ENCODE results near the gene HOXD11. TPM values are rescaled to one million over a fixed set of nuclear protein-coding genes. Genes with fewer than 3 reads are reported as not detected.

The HOXD11 gene
- total and polyA plus RNA-seq, 2 of the 4 experiments (the other 2 are of a cell fraction): not detected

DNA sequence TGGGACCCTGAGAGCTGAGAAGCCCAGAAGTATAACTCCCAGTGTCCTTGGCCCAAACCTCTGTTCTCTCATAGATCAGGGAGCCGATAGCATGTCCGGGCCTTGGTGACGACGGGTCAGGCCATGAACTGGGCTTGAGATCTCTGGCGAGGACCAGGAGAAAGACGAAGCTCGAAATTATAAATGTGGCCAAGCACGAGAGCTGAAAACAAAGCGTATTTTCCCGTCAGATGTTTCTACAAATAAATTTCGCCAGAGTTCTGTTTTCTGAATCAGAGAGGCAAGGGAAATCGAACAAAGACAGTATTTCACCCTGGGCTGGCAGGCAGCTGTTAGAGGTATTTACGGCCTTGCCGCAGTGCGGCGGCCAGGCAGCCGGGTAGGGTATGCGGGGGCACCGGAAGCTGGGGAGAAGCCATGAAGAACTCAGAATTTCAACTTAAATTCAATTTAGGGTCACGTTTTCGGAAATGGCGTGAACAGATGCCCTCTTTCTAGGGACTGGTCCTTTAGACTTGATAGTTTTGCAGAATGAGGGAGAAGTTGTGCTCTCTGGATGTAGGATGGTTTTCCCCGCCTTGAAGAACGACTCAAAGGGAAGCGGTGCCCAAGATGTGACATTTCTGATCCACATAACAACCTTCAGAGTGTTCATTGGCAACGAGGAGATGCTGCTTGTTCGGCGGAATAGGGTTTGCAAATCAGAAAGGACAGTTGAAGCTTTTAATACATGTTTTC lies 32.0 kb downstream of the HOXD11 start:
- no peak overlapping the region for H2BK15ac ChIP-seq (ENCODE audit: low read depth, low read length)
- no peak overlapping the region for H2AK5ac ChIP-seq (ENCODE audit: low read depth, low read length)
- no peak overlapping the region for H2BK20ac ChIP-seq (ENCODE audit: low read depth, low read length)
- in situ Hi-C loops (cut with MboI; ENCODE audit: low sequenced_read_pairs): no loop called here
- H4K5ac ChIP-seq (ENCODE audit: low read depth, low read length): no peak overlapping the region
- CTCF ChIA-PET: interaction anchor here (0.6 to 2.5 kb wide), 3 partner anchors 498 to 679 kb away, joined by 4 to 18 read pairs (median 4); no protein-coding TSS in a partner anchor
- H3K9ac ChIP-seq (ENCODE audit: low read depth, low read length): no peak overlapping the region
- H4K8ac ChIP-seq (ENCODE audit: low read depth in 2 of 2, low read length in 2 of 2): no peak overlapping the region
- peaks cover 3% of the 10 kb centered on the region for H3K9me3 ChIP-seq (ENCODE audit: control insufficient read depth, insufficient read depth, low read length)
- no peak overlapping the region for H3K56ac ChIP-seq (ENCODE audit: extremely low read depth, insufficient read depth, low read length)
- H3K79me1 ChIP-seq (ENCODE audit: low read depth in 1 of 2, low read length in 2 of 2): no peaks in the 10 kb centered on the region
- H3K27me3 ChIP-seq (ENCODE audit: control insufficient read depth, insufficient read depth, low read length): peaks cover 79% of the 10 kb centered on the region
- H4K20me1 ChIP-seq (ENCODE audit: insufficient read depth, low read length): no peaks in the 10 kb centered on the region
- dilution Hi-C loops (cut with HindIII; ENCODE audit: low sequenced_read_pairs, unreplicated experiment): no loop called here
- H3K18ac ChIP-seq (ENCODE audit: low read depth, low read length): no peak overlapping the region
- no peak overlapping the region for H3K23ac ChIP-seq (ENCODE audit: low read depth, low read length)
- H3K36me3 ChIP-seq (ENCODE audit: control insufficient read depth, insufficient read depth, low read length): no peaks in the 10 kb centered on the region
- no peak overlapping the region for H2AK9ac ChIP-seq (replicated peaks; ENCODE audit: low read depth, low read length, poor library complexity)
- H3K4me3 ChIP-seq (ENCODE audit: insufficient read depth, low read depth, low read length): no peak overlapping the region
- H4K91ac ChIP-seq (ENCODE audit: insufficient read depth, low read depth, low read length): no peak overlapping the region
- ATAC-seq (ENCODE audit: low read depth) (no peak), DNase-seq (no peak)
- no peak overlapping the region for H3K14ac ChIP-seq (replicated peaks; ENCODE audit: low read depth, low read length)
- TF ChIP-seq MXI1 (IDR thresholded peaks at IDR 0.05; ENCODE audit: borderline replicate concordance, low read depth, low read length): no peak
- TF ChIP-seq, protein P1, sequence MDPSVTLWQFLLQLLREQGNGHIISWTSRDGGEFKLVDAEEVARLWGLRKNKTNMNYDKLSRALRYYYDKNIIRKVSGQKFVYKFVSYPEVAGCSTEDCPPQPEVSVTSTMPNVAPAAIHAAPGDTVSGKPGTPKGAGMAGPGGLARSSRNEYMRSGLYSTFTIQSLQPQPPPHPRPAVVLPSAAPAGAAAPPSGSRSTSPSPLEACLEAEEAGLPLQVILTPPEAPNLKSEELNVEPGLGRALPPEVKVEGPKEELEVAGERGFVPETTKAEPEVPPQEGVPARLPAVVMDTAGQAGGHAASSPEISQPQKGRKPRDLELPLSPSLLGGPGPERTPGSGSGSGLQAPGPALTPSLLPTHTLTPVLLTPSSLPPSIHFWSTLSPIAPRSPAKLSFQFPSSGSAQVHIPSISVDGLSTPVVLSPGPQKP (IDR thresholded peaks at IDR 0.05; ENCODE audit: borderline replicate concordance, low read depth, low read length): no peak
- no peak for TF ChIP-seq FOS (IDR thresholded peaks at IDR 0.05; ENCODE audit: low read depth, low read length)
- TF ChIP-seq MAFK (IDR thresholded peaks at IDR 0.05; ENCODE audit: low read depth, low read length): no peak
- no peak for TF ChIP-seq RFX5 (IDR thresholded peaks at IDR 0.05; ENCODE audit: low read depth, low read length)
- TF ChIP-seq SMC3 (IDR thresholded peaks at IDR 0.05; ENCODE audit: low read depth, low read length): no peak
- TF ChIP-seq, protein P2, sequence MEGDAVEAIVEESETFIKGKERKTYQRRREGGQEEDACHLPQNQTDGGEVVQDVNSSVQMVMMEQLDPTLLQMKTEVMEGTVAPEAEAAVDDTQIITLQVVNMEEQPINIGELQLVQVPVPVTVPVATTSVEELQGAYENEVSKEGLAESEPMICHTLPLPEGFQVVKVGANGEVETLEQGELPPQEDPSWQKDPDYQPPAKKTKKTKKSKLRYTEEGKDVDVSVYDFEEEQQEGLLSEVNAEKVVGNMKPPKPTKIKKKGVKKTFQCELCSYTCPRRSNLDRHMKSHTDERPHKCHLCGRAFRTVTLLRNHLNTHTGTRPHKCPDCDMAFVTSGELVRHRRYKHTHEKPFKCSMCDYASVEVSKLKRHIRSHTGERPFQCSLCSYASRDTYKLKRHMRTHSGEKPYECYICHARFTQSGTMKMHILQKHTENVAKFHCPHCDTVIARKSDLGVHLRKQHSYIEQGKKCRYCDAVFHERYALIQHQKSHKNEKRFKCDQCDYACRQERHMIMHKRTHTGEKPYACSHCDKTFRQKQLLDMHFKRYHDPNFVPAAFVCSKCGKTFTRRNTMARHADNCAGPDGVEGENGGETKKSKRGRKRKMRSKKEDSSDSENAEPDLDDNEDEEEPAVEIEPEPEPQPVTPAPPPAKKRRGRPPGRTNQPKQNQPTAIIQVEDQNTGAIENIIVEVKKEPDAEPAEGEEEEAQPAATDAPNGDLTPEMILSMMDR (conservative IDR thresholded peaks at IDR 0.05; ENCODE audit: low read depth, low read length): no peak
- TF ChIP-seq RAD21 (IDR thresholded peaks at IDR 0.05; ENCODE audit: low read length): no peak
- TF ChIP-seq MAZ (IDR thresholded peaks at IDR 0.05; ENCODE audit: borderline replicate concordance, low read depth, low read length): no peak
- TF ChIP-seq NFE2L2 (IDR thresholded peaks at IDR 0.05; ENCODE audit: low read depth, low read length): no peak
- TF ChIP-seq, protein P3, sequence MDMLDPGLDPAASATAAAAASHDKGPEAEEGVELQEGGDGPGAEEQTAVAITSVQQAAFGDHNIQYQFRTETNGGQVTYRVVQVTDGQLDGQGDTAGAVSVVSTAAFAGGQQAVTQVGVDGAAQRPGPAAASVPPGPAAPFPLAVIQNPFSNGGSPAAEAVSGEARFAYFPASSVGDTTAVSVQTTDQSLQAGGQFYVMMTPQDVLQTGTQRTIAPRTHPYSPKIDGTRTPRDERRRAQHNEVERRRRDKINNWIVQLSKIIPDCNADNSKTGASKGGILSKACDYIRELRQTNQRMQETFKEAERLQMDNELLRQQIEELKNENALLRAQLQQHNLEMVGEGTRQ (IDR thresholded peaks at IDR 0.05; ENCODE audit: low read depth, low read length): no peak
- TF ChIP-seq POLR2A (IDR thresholded peaks at IDR 0.05; ENCODE audit: low read depth, low read length): no peak
- TF ChIP-seq CEBPB (IDR thresholded peaks at IDR 0.05; ENCODE audit: low read depth, low read length): no peak
- TF ChIP-seq BHLHE40 (IDR thresholded peaks at IDR 0.05; ENCODE audit: low read depth, low read length): no peak
- TF ChIP-seq RCOR1 (IDR thresholded peaks at IDR 0.05; ENCODE audit: insufficient replicate concordance, low read length): no peak
- no peak overlapping the region for H2BK120ac ChIP-seq (ENCODE audit: low read depth, low read length)
- no peak overlapping the region for H3K4ac ChIP-seq (ENCODE audit: low read depth, low read length)
- no peaks in the 10 kb centered on the region for H3K9me1 ChIP-seq (ENCODE audit: insufficient read depth, low read length)
- H2BK5ac ChIP-seq (ENCODE audit: low read depth, low read length, poor library complexity, severe bottlenecking): no peak overlapping the region
- no peak overlapping the region for H3K4me2 ChIP-seq (ENCODE audit: low read depth, low read length)
- H2AFZ ChIP-seq (replicated peaks; ENCODE audit: low read length, poor library complexity): no peak overlapping the region
- WGBS, 2 experiments (ENCODE audit: extremely low coverage in 2 of 2, insufficient read length in 1 of 2): 13% methylated on average over 11 of the region's 28 CpGs; no CpG with 5 or more reads in 1 of the 2 experiments
- H3K4me1 ChIP-seq (ENCODE audit: control insufficient read depth, insufficient read depth, low read length): no peaks in the 10 kb centered on the region
- H3K27ac ChIP-seq (ENCODE audit: insufficient read depth, low read length): no peak overlapping the region
- POLR2A ChIA-PET (ENCODE audit: unreplicated experiment): no interaction called here
- BruUV-seq (replicated peaks): no TSS peak
- intact Hi-C loops (cut with micrococcal nuclease): no loop called here
